Liver (tissue), 3 donors: ENCODE measurements around the gene STXBP6.

Source experiments
- EGR1 ChIP-seq, 2 donors: IDR thresholded peaks; 2 replicates each; pipeline ENCODE4 v1.6.1; 2016 to 2018; ENCODE audit warnings: antibody characterized with exemption in 2 of 2, low read depth in 2 of 2
- GABPA ChIP-seq, 2 donors: IDR thresholded peaks in 1 of 2; conservative IDR thresholded peaks in 1 of 2; 2 replicates each; pipeline ENCODE4 v1.6.1; 2016; ENCODE audit warnings: antibody characterized with exemption in 2 of 2, mild to moderate bottlenecking in 1 of 2, moderate library complexity in 1 of 2
- HNF4A ChIP-seq, 2 donors: conservative IDR thresholded peaks; 2 replicates each; pipeline ENCODE4 v1.6.1; 2016; ENCODE audit warnings: antibody characterized with exemption in 2 of 2, mild to moderate bottlenecking in 2 of 2
- HNF4G ChIP-seq: IDR thresholded peaks from 2 replicates; pipeline ENCODE4 v1.6.1; 2016; ENCODE audit warnings: antibody characterized with exemption
- JUND ChIP-seq, 2 donors: IDR thresholded peaks; 2 replicates each; pipeline ENCODE4 v1.6.1; 2016; ENCODE audit warnings: antibody characterized with exemption in 2 of 2
- NR2F2 ChIP-seq: IDR thresholded peaks from 2 replicates; pipeline ENCODE4 v1.6.1; 2016; ENCODE audit warnings: antibody characterized with exemption
- RAD21 ChIP-seq, 2 donors: IDR thresholded peaks; 2 replicates each; pipeline ENCODE4 v1.6.1; 2016; ENCODE audit warnings: antibody characterized with exemption in 2 of 2, mild to moderate bottlenecking in 2 of 2
- SP1 ChIP-seq: IDR thresholded peaks from 2 replicates; pipeline ENCODE4 v1.6.1; 2018; ENCODE audit warnings: antibody characterized with exemption, mild to moderate bottlenecking
- TAF1 ChIP-seq: conservative IDR thresholded peaks from 2 replicates; pipeline ENCODE4 v1.6.1; 2016; ENCODE audit warnings: antibody characterized with exemption, mild to moderate bottlenecking
- YY1 ChIP-seq: IDR thresholded peaks from 2 replicates; pipeline ENCODE4 v1.6.1; 2016; ENCODE audit warnings: antibody characterized with exemption, mild to moderate bottlenecking
- TF ChIP-seq, protein P1 (sequence below): IDR thresholded peaks from 2 replicates; pipeline ENCODE4 v1.6.1; 2016; ENCODE audit warnings: antibody characterized with exemption, mild to moderate bottlenecking
- TF ChIP-seq, protein P2 (sequence below): fragments of 150-350 bp; IDR thresholded peaks from 2 replicates; pipeline ENCODE4 v1.5.1; 2017; ENCODE audit warnings: improper control_type of control experiment, low read depth, low read length; ENCODE audit not compliant: missing input control
- TF ChIP-seq, protein P3 (sequence below): IDR thresholded peaks from 2 replicates; pipeline ENCODE4 v1.6.1; 2016; ENCODE audit warnings: antibody characterized with exemption
- TF ChIP-seq, protein P4 (sequence below): IDR thresholded peaks from 2 replicates; pipeline ENCODE4 v1.6.1; 2016; ENCODE audit warnings: antibody characterized with exemption
- donor health status: healthy.
- donor health status: healthy.

DNA sequence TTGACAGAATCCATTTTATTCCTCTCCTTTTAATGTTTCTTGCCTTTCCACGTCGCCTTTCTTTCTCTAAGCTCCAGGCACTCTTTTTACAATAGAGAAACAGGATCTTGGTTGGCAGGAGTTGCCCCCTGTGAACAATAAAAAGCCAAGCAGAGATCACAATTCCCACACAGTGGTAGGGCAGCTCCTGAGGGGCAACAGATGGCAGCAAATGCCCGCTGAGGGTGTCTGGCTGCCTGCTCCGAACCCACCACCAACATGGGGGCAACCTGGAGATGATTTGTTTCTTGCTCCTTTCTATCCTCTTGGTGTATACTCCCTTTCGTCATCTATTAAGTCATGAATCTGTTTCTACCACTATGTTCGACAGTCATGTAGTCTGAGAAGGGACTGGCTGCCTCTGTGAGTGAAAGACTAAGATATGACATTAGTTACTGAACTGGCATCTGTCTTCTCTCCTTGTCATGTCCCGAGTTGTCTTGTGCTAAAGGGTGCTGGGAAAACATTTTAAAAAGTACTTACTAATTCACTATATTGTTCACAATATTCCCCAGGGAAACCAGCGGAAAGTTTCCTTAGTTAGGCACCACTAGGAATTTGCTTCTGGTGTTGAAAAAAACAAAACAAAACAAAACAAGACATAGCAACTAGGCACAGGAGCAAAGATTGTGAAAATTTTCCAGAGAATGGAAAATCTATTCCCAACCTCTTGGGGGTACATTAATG is 170.1 kb downstream of the STXBP6 start:
- TF ChIP-seq, protein P1, sequence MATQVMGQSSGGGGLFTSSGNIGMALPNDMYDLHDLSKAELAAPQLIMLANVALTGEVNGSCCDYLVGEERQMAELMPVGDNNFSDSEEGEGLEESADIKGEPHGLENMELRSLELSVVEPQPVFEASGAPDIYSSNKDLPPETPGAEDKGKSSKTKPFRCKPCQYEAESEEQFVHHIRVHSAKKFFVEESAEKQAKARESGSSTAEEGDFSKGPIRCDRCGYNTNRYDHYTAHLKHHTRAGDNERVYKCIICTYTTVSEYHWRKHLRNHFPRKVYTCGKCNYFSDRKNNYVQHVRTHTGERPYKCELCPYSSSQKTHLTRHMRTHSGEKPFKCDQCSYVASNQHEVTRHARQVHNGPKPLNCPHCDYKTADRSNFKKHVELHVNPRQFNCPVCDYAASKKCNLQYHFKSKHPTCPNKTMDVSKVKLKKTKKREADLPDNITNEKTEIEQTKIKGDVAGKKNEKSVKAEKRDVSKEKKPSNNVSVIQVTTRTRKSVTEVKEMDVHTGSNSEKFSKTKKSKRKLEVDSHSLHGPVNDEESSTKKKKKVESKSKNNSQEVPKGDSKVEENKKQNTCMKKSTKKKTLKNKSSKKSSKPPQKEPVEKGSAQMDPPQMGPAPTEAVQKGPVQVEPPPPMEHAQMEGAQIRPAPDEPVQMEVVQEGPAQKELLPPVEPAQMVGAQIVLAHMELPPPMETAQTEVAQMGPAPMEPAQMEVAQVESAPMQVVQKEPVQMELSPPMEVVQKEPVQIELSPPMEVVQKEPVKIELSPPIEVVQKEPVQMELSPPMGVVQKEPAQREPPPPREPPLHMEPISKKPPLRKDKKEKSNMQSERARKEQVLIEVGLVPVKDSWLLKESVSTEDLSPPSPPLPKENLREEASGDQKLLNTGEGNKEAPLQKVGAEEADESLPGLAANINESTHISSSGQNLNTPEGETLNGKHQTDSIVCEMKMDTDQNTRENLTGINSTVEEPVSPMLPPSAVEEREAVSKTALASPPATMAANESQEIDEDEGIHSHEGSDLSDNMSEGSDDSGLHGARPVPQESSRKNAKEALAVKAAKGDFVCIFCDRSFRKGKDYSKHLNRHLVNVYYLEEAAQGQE: no peak
- no peak for TF ChIP-seq GABPA (IDR thresholded peaks at IDR 0.05 in 1 of 2, conservative IDR thresholded peaks at IDR 0.05 in 1 of 2)
- TF ChIP-seq, protein P2, sequence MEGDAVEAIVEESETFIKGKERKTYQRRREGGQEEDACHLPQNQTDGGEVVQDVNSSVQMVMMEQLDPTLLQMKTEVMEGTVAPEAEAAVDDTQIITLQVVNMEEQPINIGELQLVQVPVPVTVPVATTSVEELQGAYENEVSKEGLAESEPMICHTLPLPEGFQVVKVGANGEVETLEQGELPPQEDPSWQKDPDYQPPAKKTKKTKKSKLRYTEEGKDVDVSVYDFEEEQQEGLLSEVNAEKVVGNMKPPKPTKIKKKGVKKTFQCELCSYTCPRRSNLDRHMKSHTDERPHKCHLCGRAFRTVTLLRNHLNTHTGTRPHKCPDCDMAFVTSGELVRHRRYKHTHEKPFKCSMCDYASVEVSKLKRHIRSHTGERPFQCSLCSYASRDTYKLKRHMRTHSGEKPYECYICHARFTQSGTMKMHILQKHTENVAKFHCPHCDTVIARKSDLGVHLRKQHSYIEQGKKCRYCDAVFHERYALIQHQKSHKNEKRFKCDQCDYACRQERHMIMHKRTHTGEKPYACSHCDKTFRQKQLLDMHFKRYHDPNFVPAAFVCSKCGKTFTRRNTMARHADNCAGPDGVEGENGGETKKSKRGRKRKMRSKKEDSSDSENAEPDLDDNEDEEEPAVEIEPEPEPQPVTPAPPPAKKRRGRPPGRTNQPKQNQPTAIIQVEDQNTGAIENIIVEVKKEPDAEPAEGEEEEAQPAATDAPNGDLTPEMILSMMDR: no peak
- no peak for TF ChIP-seq TAF1
- TF ChIP-seq EGR1 (IDR thresholded peaks at IDR 0.05; ENCODE audit: low read depth in 2 of 2): no peak
- TF ChIP-seq YY1: no peak
- TF ChIP-seq, protein P3, sequence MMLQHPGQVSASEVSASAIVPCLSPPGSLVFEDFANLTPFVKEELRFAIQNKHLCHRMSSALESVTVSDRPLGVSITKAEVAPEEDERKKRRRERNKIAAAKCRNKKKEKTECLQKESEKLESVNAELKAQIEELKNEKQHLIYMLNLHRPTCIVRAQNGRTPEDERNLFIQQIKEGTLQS: no peak
- TF ChIP-seq RAD21 (IDR thresholded peaks at IDR 0.05): no peak
- no peak for TF ChIP-seq HNF4G
- TF ChIP-seq, protein P4, sequence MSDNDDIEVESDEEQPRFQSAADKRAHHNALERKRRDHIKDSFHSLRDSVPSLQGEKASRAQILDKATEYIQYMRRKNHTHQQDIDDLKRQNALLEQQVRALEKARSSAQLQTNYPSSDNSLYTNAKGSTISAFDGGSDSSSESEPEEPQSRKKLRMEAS: no peak
- TF ChIP-seq HNF4A (conservative IDR thresholded peaks at IDR 0.05): no peak
- TF ChIP-seq NR2F2: no peak
- TF ChIP-seq SP1: no peak
- no peak for TF ChIP-seq JUND (IDR thresholded peaks at IDR 0.05)
